ENCODE data around the gene REPS1. TPM values are rescaled to one million over a fixed set of nuclear protein-coding genes. Genes with fewer than 3 reads are reported as not detected.
"Not testable (repeated sequence)": the region's sequence is repeated elsewhere in the genome, so short reads cannot be mapped to it uniquely, and the experiment has no call there.

Gene REPS1
- total RNA-seq, 1 donor: 34.9 TPM

DNA sequence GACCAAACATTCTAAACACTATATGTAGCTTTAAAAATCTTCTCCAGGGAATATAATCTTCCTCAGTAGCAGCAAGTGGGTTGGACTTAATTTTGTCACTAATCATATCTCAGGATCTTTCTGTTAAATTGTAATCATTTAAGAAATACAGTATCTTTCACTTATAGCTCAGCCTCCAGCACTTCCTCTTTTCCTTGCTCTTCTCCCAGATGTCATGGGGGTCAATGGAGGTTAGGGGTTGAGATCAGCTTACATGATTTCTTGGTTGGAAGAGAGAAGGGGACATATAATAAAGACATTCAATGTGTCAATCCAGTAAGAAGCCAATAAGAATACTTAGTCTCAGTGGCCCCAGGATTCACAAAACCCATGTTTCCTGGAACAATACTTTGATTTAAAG, 15.7 kb upstream of the REPS1 start:
- DNase-seq (ENCODE audit: low read depth): no peak
- TF ChIP-seq CTCF (IDR thresholded peaks at IDR 0.05; ENCODE audit: insufficient read depth, low read length): no peak
- no peak overlapping the region for H3K4me3 ChIP-seq (ENCODE audit: low read depth, low read length)

DNA sequence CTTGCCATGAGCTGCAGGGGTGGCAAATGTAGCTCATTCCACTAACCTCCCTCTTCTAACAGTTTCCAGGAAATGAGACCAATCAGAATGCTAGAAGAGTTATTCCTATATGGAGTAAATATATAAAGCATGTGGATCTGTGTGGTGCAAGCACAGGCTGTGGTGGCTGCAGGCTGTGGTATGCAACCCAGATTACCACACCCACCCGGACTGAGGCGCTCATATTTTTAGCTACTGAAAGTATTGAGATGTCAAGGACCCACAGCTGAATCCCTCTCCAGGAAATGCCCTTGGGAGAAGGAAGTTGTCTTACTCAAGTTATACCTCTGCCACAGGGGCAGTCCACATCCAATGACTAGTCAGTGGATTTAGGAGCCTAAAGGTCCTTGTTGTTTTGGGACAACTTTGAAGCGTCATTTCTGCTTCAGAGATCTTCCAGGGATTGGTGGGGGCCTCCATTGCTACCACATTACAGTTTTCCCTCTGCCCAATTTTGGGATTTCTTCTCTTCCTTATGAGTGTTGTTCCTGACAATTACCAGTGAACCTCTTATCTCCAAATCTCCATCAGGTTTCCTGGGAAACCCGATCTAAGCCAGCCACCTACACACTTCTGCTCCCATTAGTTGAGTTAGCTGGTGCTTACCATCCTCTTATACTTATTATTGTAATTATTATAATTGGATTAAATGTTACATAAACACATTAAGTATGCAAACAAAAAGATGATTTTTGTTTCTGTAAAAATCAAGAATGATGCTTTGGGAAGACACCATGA, 12.1 kb upstream of the REPS1 start:
- no peak for DNase-seq (ENCODE audit: low read depth)
- H3K4me3 ChIP-seq (ENCODE audit: low read depth, low read length): no peak overlapping the region
- TF ChIP-seq CTCF (IDR thresholded peaks at IDR 0.05; ENCODE audit: insufficient read depth, low read length): no peak

DNA sequence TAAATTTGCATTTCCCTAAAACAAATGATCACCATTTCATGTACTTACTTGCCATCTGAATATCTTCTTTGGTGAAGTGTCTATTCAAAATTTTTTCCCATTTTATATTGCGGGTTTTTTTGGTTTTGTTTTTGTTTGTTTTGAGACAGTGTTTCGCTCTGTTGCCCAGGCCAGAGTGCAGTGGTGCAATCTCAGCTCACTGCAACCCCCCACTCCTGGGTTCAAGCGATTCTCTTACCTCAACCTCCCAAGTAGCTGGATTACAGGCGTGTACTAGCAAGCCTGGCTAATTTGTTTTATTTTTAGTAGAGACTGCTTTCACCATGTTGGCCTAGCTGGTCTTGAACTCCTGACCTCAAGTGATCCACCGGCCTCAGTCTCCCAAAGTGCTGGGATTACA, 9.1 kb upstream of the REPS1 start:
- no peak for TF ChIP-seq CTCF (IDR thresholded peaks at IDR 0.05; ENCODE audit: insufficient read depth, low read length)
- H3K4me3 ChIP-seq (ENCODE audit: low read depth, low read length): no peak overlapping the region
- no peak for DNase-seq (ENCODE audit: low read depth)

DNA sequence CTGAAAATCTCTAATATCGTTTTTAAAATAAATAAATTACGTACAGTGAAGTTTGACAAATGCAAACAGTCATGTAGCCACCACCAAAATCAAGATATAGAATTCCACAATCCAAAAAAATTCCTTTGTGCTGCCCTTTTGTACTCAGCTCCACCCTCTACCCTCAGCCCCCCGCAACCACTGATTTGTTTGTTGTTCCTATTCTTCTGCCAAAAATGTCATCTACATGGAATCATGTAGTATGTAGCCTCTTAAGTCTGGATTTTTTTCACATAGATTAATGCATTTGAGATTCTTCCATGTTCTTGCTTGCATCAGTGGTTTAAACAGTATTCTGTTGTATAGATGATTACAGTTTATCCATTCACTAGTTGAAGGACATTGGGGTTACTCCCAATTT, 8.5 kb upstream of the REPS1 start:
- no peak for TF ChIP-seq CTCF (IDR thresholded peaks at IDR 0.05; ENCODE audit: insufficient read depth, low read length)
- DNase-seq (ENCODE audit: low read depth): no peak
- no peak overlapping the region for H3K4me3 ChIP-seq (ENCODE audit: low read depth, low read length)

- not testable (repeated sequence) for DNase-seq (ENCODE audit: low read depth); H3K4me3 ChIP-seq (ENCODE audit: low read depth, low read length)
These were observed 5.4 kb upstream of the REPS1 start for GRCh38 chr6:138993410-138993809.

DNA sequence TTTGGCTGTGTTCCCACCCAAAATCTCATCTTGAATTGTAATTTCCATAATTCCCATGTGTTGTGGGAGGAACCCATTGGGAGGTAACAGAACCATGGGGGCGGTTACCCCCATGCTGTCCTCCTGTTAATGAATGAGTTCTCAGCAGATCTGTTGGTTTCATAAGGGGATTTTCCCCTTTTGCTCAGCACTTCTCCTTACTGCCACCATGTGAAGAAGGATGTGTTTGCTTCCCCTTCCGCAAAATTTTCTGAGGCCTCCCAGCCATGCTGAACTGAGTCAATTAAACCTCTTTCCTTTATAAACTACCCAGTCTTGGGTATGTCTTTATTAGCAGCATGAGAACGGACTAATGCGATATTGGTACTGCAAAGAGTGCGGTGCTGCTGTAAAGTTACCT, 4.9 kb upstream of the REPS1 start:
- DNase-seq (ENCODE audit: low read depth); H3K4me3 ChIP-seq (ENCODE audit: low read depth, low read length): not testable (repeated sequence)

DNA sequence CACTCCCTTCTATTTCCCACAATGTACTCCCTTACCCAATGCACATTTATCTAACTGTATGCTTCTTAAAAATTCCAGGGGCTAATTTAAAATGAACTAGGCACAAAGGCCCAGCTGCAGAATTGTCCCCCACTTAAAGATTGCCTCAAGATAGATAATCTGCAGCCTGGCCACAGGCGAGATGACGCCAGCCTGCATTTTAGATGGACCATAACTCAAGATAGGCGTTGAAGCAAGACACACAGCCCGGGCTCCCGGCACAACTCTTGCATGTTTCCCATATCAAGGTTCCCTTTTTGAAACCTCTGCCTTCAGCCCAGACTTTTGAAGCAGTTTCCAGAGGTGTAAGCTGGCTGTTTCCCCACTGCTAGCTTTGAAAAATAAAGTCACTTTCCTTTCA, 3.2 kb upstream of the REPS1 start:
- TF ChIP-seq CTCF (IDR thresholded peaks at IDR 0.05; ENCODE audit: insufficient read depth, low read length): no peak
- no peak overlapping the region for H3K4me3 ChIP-seq (ENCODE audit: low read depth, low read length)
- no peak for DNase-seq (ENCODE audit: low read depth)

All from fibroblast of the aortic adventitia (primary cell).